ENCODE measurements around the gene ARHGAP24. TPM values are rescaled to one million over a fixed set of nuclear protein-coding genes. Genes with fewer than 3 reads are reported as not detected.
"Not testable (repeated sequence)": the region's sequence is repeated elsewhere in the genome, so short reads cannot be mapped to it uniquely, and the experiment has no call there.

The ARHGAP24 gene
- total and polyA plus RNA-seq, 3 experiments from 2014 or later = not detected

GRCh38 chr4:86011117-86011516 is 536.2 kb downstream of the ARHGAP24 start:
- no peaks in the 10 kb centered on the region for H3K4me1 ChIP-seq (ENCODE audit: insufficient read depth, low read length)
- no peak overlapping the region for H3K4me3 ChIP-seq (ENCODE audit: low read length)
- H3K9me3 ChIP-seq (ENCODE audit: low read length) = no peaks in the 10 kb centered on the region
- Mint-ChIP-seq H3K27ac (no peak overlapping the region), H3K36me3 (no peaks in the 10 kb centered on the region), H3K27me3 (no peaks in the 10 kb centered on the region), H3K4me3 (no peak overlapping the region), H3K9me3 (peaks cover 0 to 2% (median 0%) of the 10 kb centered on the region in 5 donors), H3K4me1 (no peaks in the 10 kb centered on the region)
- ChIA-PET POLR2A (no interaction called here), CTCF (no interaction called here)
- no peaks in the 10 kb centered on the region for H3K27me3 ChIP-seq (ENCODE audit: insufficient read depth, low read length, poor library complexity, severe bottlenecking)
- no peak for DNase-seq
- H3K27ac ChIP-seq (ENCODE audit: low read depth, low read length) = no peak overlapping the region
- H3K36me3 ChIP-seq (ENCODE audit: insufficient read depth, low read length) = no peaks in the 10 kb centered on the region

DNA sequence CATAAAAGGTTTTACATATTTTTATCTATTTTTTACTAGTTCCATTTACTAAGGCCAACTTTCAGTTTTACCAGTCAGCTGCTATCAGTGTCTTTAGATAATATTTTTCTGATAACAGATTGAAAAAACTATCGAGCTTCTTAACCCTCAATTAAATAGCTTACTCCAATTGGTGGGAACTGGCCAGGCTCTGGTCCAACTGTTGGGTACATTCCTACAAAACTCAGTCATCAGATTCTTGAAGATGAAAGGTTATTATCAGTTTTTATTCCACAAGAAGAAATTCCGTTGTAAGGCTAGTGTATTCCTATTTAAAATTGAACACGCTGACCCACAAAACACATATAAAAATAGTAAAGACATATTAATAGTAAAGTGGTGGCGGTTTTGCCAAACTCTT is 538.7 kb downstream of the ARHGAP24 start:
- Histone ChIP-seq H3K27ac (ENCODE audit: low read depth, low read length) (no peak overlapping the region), H3K36me3 (ENCODE audit: insufficient read depth, low read length) (no peaks in the 10 kb centered on the region), H3K9me3 (ENCODE audit: low read length) (no peaks in the 10 kb centered on the region), H3K27me3 (ENCODE audit: insufficient read depth, low read length, poor library complexity, severe bottlenecking) (no peaks in the 10 kb centered on the region), H3K4me3 (ENCODE audit: low read length) (no peak overlapping the region), H3K4me1 (ENCODE audit: insufficient read depth, low read length) (no peaks in the 10 kb centered on the region)
- peaks cover 0 to 3% (median 0%) of the 10 kb centered on the region in 5 donors for H3K9me3 Mint-ChIP-seq
- H3K27me3 Mint-ChIP-seq = no peaks in the 10 kb centered on the region
- no peak overlapping the region for H3K4me3 Mint-ChIP-seq
- no peaks in the 10 kb centered on the region for H3K4me1 Mint-ChIP-seq
- DNase-seq = no peak
- no peaks in the 10 kb centered on the region for H3K36me3 Mint-ChIP-seq
- CTCF ChIA-PET = no interaction called here
- no peak overlapping the region for H3K27ac Mint-ChIP-seq
- POLR2A ChIA-PET = no interaction called here

DNA sequence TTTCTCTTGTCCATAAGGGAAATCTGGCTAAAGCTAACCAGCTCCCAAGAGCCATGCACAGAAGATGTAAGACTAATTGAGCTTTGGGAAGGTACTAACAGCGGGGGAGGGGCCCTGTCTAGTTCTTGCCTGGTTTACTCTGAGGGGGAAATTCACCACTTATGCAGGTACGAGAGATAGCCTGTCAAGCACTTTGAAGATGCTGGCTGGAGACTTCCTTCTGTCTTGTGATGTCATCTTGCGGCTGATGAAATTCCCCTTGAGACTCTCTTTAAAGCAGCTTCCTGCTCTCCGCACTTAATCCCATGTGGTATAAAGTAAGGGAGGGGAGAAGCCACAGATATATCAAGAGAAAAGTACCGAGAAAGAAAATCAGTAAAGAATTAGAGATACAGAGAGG is 539.6 kb downstream of the ARHGAP24 start:
- Histone ChIP-seq H3K36me3 (ENCODE audit: insufficient read depth, low read length) (no peaks in the 10 kb centered on the region), H3K9me3 (ENCODE audit: low read length) (no peaks in the 10 kb centered on the region), H3K4me3 (ENCODE audit: low read length) (no peak overlapping the region), H3K27me3 (ENCODE audit: insufficient read depth, low read length, poor library complexity, severe bottlenecking) (no peaks in the 10 kb centered on the region), H3K27ac (ENCODE audit: low read depth, low read length) (no peak overlapping the region), H3K4me1 (ENCODE audit: insufficient read depth, low read length) (no peaks in the 10 kb centered on the region)
- H3K36me3 Mint-ChIP-seq = no peaks in the 10 kb centered on the region
- CTCF ChIA-PET = no interaction called here
- H3K9me3 Mint-ChIP-seq = peaks cover 0 to 7% (median 0%) of the 10 kb centered on the region in 5 donors
- H3K4me3 Mint-ChIP-seq = no peak overlapping the region
- POLR2A ChIA-PET = no interaction called here
- no peaks in the 10 kb centered on the region for H3K4me1 Mint-ChIP-seq
- H3K27me3 Mint-ChIP-seq = no peaks in the 10 kb centered on the region
- DNase-seq = no peak
- H3K27ac Mint-ChIP-seq = no peak overlapping the region

DNA sequence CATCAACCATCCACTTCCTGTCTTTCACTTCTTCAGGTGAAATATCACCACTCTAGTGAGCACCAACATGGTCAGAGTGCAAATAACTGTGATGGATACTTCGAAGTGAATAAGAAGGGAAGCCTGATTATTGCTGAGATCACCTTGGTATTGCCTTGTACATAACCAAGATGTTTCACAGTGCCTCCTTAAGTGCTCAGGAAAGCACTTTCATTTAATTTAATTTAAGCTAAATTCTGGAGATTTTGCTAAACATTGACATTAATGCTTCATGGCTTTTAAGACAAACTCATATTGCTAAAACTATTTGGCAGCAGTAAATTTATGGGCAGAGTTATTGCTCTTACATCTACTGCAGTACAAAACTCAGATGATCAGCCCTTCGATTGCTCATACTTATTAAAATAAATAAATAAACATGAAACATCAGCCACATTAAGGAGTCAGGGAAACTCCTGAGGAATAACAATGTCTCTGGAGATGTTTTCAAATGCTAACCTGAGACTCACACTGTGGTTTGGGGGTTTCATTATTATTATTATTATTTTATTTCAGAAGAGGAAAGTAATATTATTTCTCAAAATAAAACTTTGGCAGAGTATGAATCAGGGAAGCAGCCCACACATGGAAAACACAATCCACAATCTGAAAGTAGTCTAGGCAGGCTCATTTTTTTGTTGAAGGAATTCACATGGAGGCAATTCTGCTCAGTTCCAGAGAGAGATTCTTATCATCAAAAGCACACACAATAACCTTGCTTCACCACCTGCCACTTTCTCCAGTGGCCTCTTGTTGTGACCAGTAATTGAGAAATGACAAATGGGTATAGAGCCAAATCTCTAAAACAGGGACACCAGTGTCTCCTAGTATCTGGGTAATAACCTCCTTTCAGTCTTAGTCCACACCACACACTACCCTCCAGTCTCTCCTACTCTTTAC is 540.7 kb downstream of the ARHGAP24 start:
- no peaks in the 10 kb centered on the region for H3K36me3 Mint-ChIP-seq
- H3K36me3 ChIP-seq (ENCODE audit: insufficient read depth, low read length) = no peaks in the 10 kb centered on the region
- H3K27ac Mint-ChIP-seq = no peak overlapping the region
- no peak overlapping the region for H3K4me3 ChIP-seq (ENCODE audit: low read length)
- H3K4me3 Mint-ChIP-seq = no peak overlapping the region
- H3K4me1 ChIP-seq (ENCODE audit: insufficient read depth, low read length) = no peaks in the 10 kb centered on the region
- POLR2A ChIA-PET = no interaction called here
- no peaks in the 10 kb centered on the region for H3K9me3 ChIP-seq (ENCODE audit: low read length)
- DNase-seq = no peak
- H3K9me3 Mint-ChIP-seq = peaks cover 0 to 7% (median 2%) of the 10 kb centered on the region in 5 donors
- H3K27ac ChIP-seq (ENCODE audit: low read depth, low read length) = no peak overlapping the region
- no peaks in the 10 kb centered on the region for H3K4me1 Mint-ChIP-seq
- no peaks in the 10 kb centered on the region for H3K27me3 Mint-ChIP-seq
- CTCF ChIA-PET = no interaction called here
- H3K27me3 ChIP-seq (ENCODE audit: insufficient read depth, low read length, poor library complexity, severe bottlenecking) = no peaks in the 10 kb centered on the region

GRCh38 chr4:86019362-86019761 is 544.4 kb downstream of the ARHGAP24 start:
- no peak overlapping the region for H3K4me3 Mint-ChIP-seq
- no peak overlapping the region for H3K4me3 ChIP-seq (ENCODE audit: low read length)
- H3K27ac ChIP-seq (ENCODE audit: low read depth, low read length) = no peak overlapping the region
- H3K36me3 Mint-ChIP-seq = no peaks in the 10 kb centered on the region
- no peaks in the 10 kb centered on the region for H3K27me3 ChIP-seq (ENCODE audit: insufficient read depth, low read length, poor library complexity, severe bottlenecking)
- no peaks in the 10 kb centered on the region for H3K4me1 ChIP-seq (ENCODE audit: insufficient read depth, low read length)
- H3K9me3 ChIP-seq (ENCODE audit: low read length) = no peaks in the 10 kb centered on the region
- ChIA-PET POLR2A (no interaction called here), CTCF (interaction anchor here (0.8 kb wide), 1 partner anchor 25 kb away, joined by 3 read pairs; no protein-coding TSS in a partner anchor)
- H3K36me3 ChIP-seq (ENCODE audit: insufficient read depth, low read length) = no peaks in the 10 kb centered on the region
- no peaks in the 10 kb centered on the region for H3K27me3 Mint-ChIP-seq
- no peaks in the 10 kb centered on the region for H3K4me1 Mint-ChIP-seq
- peaks cover 0 to 9% (median 4%) of the 10 kb centered on the region in 5 donors for H3K9me3 Mint-ChIP-seq
- H3K27ac Mint-ChIP-seq = no peak overlapping the region
- DNase-seq = no peak

- CTCF ChIA-PET = interaction anchor here (0.8 kb wide), 1 partner anchor 24 kb away, joined by 3 read pairs; no protein-coding TSS in a partner anchor
Observed at GRCh38 chr4:86019906-86020305, 545.0 kb downstream of the ARHGAP24 start.

DNA sequence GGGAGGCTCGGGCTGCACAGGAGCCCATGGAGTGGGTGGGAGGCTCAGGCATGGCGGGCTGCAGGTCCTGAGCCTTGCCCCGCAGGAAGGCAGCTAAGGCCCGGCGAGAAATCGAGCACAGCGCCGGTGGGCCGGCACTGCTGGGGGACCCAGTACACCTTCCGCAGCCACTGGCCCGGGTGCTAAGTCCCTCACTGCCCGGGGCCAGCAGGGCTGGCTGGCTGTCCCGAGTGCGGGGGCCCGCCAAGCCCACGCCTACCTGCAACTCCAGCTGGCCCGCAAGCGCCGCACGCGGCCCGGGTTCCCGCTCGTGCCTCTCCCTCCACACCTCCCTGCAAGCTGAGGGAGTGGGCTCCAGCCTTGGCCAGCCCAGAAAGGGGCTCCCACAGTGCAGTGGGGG is 546.7 kb downstream of the ARHGAP24 start:
- H3K27me3 Mint-ChIP-seq; H3K27ac Mint-ChIP-seq; H3K4me1 ChIP-seq (ENCODE audit: insufficient read depth, low read length); H3K36me3 ChIP-seq (ENCODE audit: insufficient read depth, low read length); H3K27me3 ChIP-seq (ENCODE audit: insufficient read depth, low read length, poor library complexity, severe bottlenecking); H3K9me3 ChIP-seq (ENCODE audit: low read length); H3K9me3 Mint-ChIP-seq; H3K36me3 Mint-ChIP-seq; DNase-seq; POLR2A ChIA-PET; CTCF ChIA-PET; H3K27ac ChIP-seq (ENCODE audit: low read depth, low read length); H3K4me1 Mint-ChIP-seq; H3K4me3 ChIP-seq (ENCODE audit: low read length); H3K4me3 Mint-ChIP-seq: not testable (repeated sequence)

More at GRCh38 chr4:86019906-86020305, 545.0 kb downstream of the ARHGAP24 start:
- Histone ChIP-seq H3K4me3 (ENCODE audit: low read length) (no peak overlapping the region), H3K27ac (ENCODE audit: low read depth, low read length) (no peak overlapping the region), H3K36me3 (ENCODE audit: insufficient read depth, low read length) (no peaks in the 10 kb centered on the region), H3K4me1 (ENCODE audit: insufficient read depth, low read length) (no peaks in the 10 kb centered on the region), H3K9me3 (ENCODE audit: low read length) (no peaks in the 10 kb centered on the region), H3K27me3 (ENCODE audit: insufficient read depth, low read length, poor library complexity, severe bottlenecking) (no peaks in the 10 kb centered on the region)
- H3K36me3 Mint-ChIP-seq = no peaks in the 10 kb centered on the region
- H3K27me3 Mint-ChIP-seq = no peaks in the 10 kb centered on the region
- DNase-seq = no peak
- POLR2A ChIA-PET = no interaction called here
- H3K4me1 Mint-ChIP-seq = no peaks in the 10 kb centered on the region
- no peak overlapping the region for H3K27ac Mint-ChIP-seq
- peaks cover 0 to 9% (median 2%) of the 10 kb centered on the region in 5 donors for H3K9me3 Mint-ChIP-seq
- no peak overlapping the region for H3K4me3 Mint-ChIP-seq

- POLR2A ChIA-PET = no interaction called here
- CTCF ChIA-PET = no interaction called here
- H3K4me3 Mint-ChIP-seq = no peak overlapping the region
Observed at GRCh38 chr4:86026720-86027119, 551.8 kb downstream of the ARHGAP24 start.

More at GRCh38 chr4:86026720-86027119, 551.8 kb downstream of the ARHGAP24 start:
- no peaks in the 10 kb centered on the region for H3K4me1 Mint-ChIP-seq
- no peak for DNase-seq
- H3K9me3 ChIP-seq (ENCODE audit: low read length) = no peaks in the 10 kb centered on the region
- H3K27me3 ChIP-seq (ENCODE audit: insufficient read depth, low read length, poor library complexity, severe bottlenecking) = no peaks in the 10 kb centered on the region
- H3K27ac ChIP-seq (ENCODE audit: low read depth, low read length) = no peak overlapping the region
- no peaks in the 10 kb centered on the region for H3K4me1 ChIP-seq (ENCODE audit: insufficient read depth, low read length)
- no peaks in the 10 kb centered on the region for H3K36me3 ChIP-seq (ENCODE audit: insufficient read depth, low read length)
- H3K36me3 Mint-ChIP-seq = no peaks in the 10 kb centered on the region
- H3K4me3 ChIP-seq (ENCODE audit: low read length) = no peak overlapping the region
- no peak overlapping the region for H3K27ac Mint-ChIP-seq
- peaks cover 0 to 2% (median 0%) of the 10 kb centered on the region in 5 donors for H3K9me3 Mint-ChIP-seq
- H3K27me3 Mint-ChIP-seq = no peaks in the 10 kb centered on the region
